CD8-positive, alpha-beta memory T cell (primary cell): ENCODE data around the gene GRHL1. TPM values are rescaled to one million over a fixed set of nuclear protein-coding genes. Genes with fewer than 3 reads are reported as not detected.

Experiments
- CTCF ChIA-PET: fragments of 350-600 bp; sonication (Branson Sonifier 250); formaldehyde crosslinking; loops from one replicate; lab custom pipeline; 2021; ENCODE audit warnings: antibody characterized with exemption; lab: Charles Lee
- POLR2A ChIA-PET: fragments of 350-600 bp; sonication (Branson Sonifier 250); formaldehyde crosslinking; loops from one replicate; lab custom pipeline; 2021; ENCODE audit warnings: antibody characterized with exemption; lab: Charles Lee
- DNase-seq, 5 donors: peaks; one replicate each; pipeline versions ENCODE4 v3.0.0 to v3.0.0-alpha.2; 2020 to 2022; ENCODE audit warnings: mixed read lengths in 1 of 5
- H3K27ac ChIP-seq: one replicate; pipeline ENCODE4 v1.7.0; 2013; ENCODE audit warnings: low read depth, mild to moderate bottlenecking, low read length, moderate library complexity
- H3K27me3 ChIP-seq: 2 replicates; pipeline ENCODE4 v1.7.0; 2013; ENCODE audit warnings: low read length, mild to moderate bottlenecking; ENCODE audit not compliant: insufficient read depth, poor library complexity, severe bottlenecking
- H3K36me3 ChIP-seq: 2 replicates; pipeline ENCODE4 v1.7.0; 2013; ENCODE audit warnings: mild to moderate bottlenecking, low read length, moderate library complexity; ENCODE audit not compliant: insufficient read depth
- H3K4me1 ChIP-seq: 2 replicates; pipeline ENCODE4 v1.7.0; 2013; ENCODE audit warnings: mild to moderate bottlenecking, low read length, moderate library complexity; ENCODE audit not compliant: insufficient read depth
- H3K4me3 ChIP-seq: 2 replicates; pipeline ENCODE4 v1.7.0; 2013; ENCODE audit warnings: mild to moderate bottlenecking, low read length
- H3K9me3 ChIP-seq: 2 replicates; pipeline ENCODE4 v1.7.0; 2013; ENCODE audit warnings: mild to moderate bottlenecking, low read length
- H3K27ac Mint-ChIP-seq, 8 donors: one replicate each; pipeline ENCODE4 v1.8.0; 2020 to 2021; ENCODE audit warnings: mixed read lengths in 8 of 8, mild to moderate bottlenecking in 6 of 8, inconsistent platforms in 3 of 8, moderate library complexity in 3 of 8
- H3K27me3 Mint-ChIP-seq, 2 donors: one replicate each; pipeline ENCODE4 v1.8.0; 2020 to 2021; ENCODE audit warnings: mixed read lengths in 2 of 2, mild to moderate bottlenecking in 1 of 2, moderate library complexity in 1 of 2
- H3K36me3 Mint-ChIP-seq, 3 donors: one replicate each; pipeline ENCODE4 v1.8.0; 2020 to 2021; ENCODE audit warnings: mixed read lengths in 3 of 3, inconsistent platforms in 1 of 3, mild to moderate bottlenecking in 1 of 3
- H3K4me1 Mint-ChIP-seq, 3 donors: one replicate each; pipeline ENCODE4 v1.8.0; 2020 to 2021; ENCODE audit warnings: mixed read lengths in 3 of 3, inconsistent platforms in 1 of 3, mild to moderate bottlenecking in 1 of 3
- H3K4me3 Mint-ChIP-seq, 7 donors: one replicate each; pipeline ENCODE4 v1.8.0; 2020 to 2021; ENCODE audit warnings: mixed read lengths in 7 of 7, mild to moderate bottlenecking in 6 of 7, moderate library complexity in 4 of 7, inconsistent platforms in 2 of 7
- H3K9me3 Mint-ChIP-seq, 5 donors: one replicate each; pipeline ENCODE4 v1.8.0; 2020 to 2022; ENCODE audit warnings: mixed read lengths in 5 of 5, mild to moderate bottlenecking in 3 of 5, moderate library complexity in 2 of 5, inconsistent platforms in 1 of 5
- polyA plus RNA-seq: library from polyadenylated mRNA; unstranded; fragments of 300-500 nt; fragmentation: Illumina TruSeq; gene quantifications from one replicate; pipeline ENCODE4 v1.2.3, GENCODE V29; 2021
- total RNA-seq, 2 experiments: library from RNA; stranded (reverse); gene quantifications; one replicate each; pipeline ENCODE4 v1.2.3, GENCODE V29; 2021

The GRHL1 gene
- under 1 TPM; 0.88 to 0.93 TPM for total RNA-seq
- polyA plus RNA-seq: 0.12 TPM

GRCh38 chr2:9951522-9952285, at the start of gene GRHL1:
GRHL1 (plus strand) TSS chr2:9951693; CDS start chr2:9951834, 141 bp downstream.
- peak within 1 kb of the TSS; percentile 44 for H3K27ac ChIP-seq
- peaks cover 5% of the 10 kb centered on the region for H3K4me1 ChIP-seq
- peak; percentile 87 to 92 (median 90) for DNase-seq
- H3K4me1 Mint-ChIP-seq: peaks cover 9 to 15% (median 12%) of the 10 kb centered on the region in 3 donors
- ChIA-PET POLR2A (no interaction called here), CTCF (no interaction called here)
- no peaks in the 10 kb centered on the region for H3K9me3 Mint-ChIP-seq
- H3K4me3 ChIP-seq: peak within 1 kb of the TSS; percentile 48
- peak within 1 kb of the TSS; percentile 72 to 90 (median 85) for H3K4me3 Mint-ChIP-seq
- H3K36me3 ChIP-seq: no peaks in the 10 kb centered on the region
- peaks cover 19 to 50% of the 10 kb centered on the region in 2 donors for H3K27me3 Mint-ChIP-seq
- H3K27me3 ChIP-seq: no peaks in the 10 kb centered on the region
- H3K27ac Mint-ChIP-seq: peak within 1 kb of the TSS in 5 of 8 donors; percentile 44 to 83 (median 69)
- peaks cover 0 to 1% (median 0%) of the 10 kb centered on the region in 3 donors for H3K36me3 Mint-ChIP-seq
- H3K9me3 ChIP-seq: no peaks in the 10 kb centered on the region

- H3K4me1 ChIP-seq: no peaks in the 10 kb centered on the region
- H3K27me3 Mint-ChIP-seq: no peaks in the 10 kb centered on the region
- no peak overlapping the region for H3K27ac Mint-ChIP-seq
- no peak overlapping the region for H3K27ac ChIP-seq
- H3K4me1 Mint-ChIP-seq: peaks cover 2 to 8% (median 3%) of the 10 kb centered on the region in 3 donors
- no peaks in the 10 kb centered on the region for H3K27me3 ChIP-seq
- no peaks in the 10 kb centered on the region for H3K36me3 ChIP-seq
- no peak overlapping the region for H3K4me3 Mint-ChIP-seq
- H3K4me3 ChIP-seq: no peak overlapping the region
- DNase-seq: no peak
- H3K9me3 Mint-ChIP-seq: no peaks in the 10 kb centered on the region
- ChIA-PET CTCF (no interaction called here), POLR2A (no interaction called here)
- H3K36me3 Mint-ChIP-seq: peaks cover 0 to 35% (median 18%) of the 10 kb centered on the region in 3 donors
- no peaks in the 10 kb centered on the region for H3K9me3 ChIP-seq
Measured at GRCh38 chr2:9905413-9905812, 46.1 kb upstream of the GRHL1 start.

GRCh38 chr2:9907402-9907801, 44.1 kb upstream of the GRHL1 start:
- H3K4me1 Mint-ChIP-seq: peaks cover 1 to 8% (median 3%) of the 10 kb centered on the region in 3 donors
- ChIA-PET CTCF (no interaction called here), POLR2A (no interaction called here)
- no peaks in the 10 kb centered on the region for H3K27me3 Mint-ChIP-seq
- Histone ChIP-seq H3K36me3 (peaks cover 8% of the 10 kb centered on the region), H3K27ac (no peak overlapping the region), H3K4me1 (no peaks in the 10 kb centered on the region), H3K4me3 (no peak overlapping the region), H3K9me3 (no peaks in the 10 kb centered on the region), H3K27me3 (no peaks in the 10 kb centered on the region)
- no peak overlapping the region for H3K27ac Mint-ChIP-seq
- H3K9me3 Mint-ChIP-seq: no peaks in the 10 kb centered on the region
- DNase-seq: no peak
- no peak overlapping the region for H3K4me3 Mint-ChIP-seq
- peaks cover 0 to 52% (median 26%) of the 10 kb centered on the region in 3 donors for H3K36me3 Mint-ChIP-seq

GRCh38 chr2:9908639-9909038, 42.9 kb upstream of the GRHL1 start:
- Histone ChIP-seq H3K27me3 (no peaks in the 10 kb centered on the region), H3K9me3 (no peaks in the 10 kb centered on the region), H3K27ac (no peak overlapping the region), H3K4me1 (no peaks in the 10 kb centered on the region), H3K4me3 (no peak overlapping the region), H3K36me3 (peaks cover 8% of the 10 kb centered on the region)
- no peak for DNase-seq
- Mint-ChIP-seq H3K36me3 (peaks cover 0 to 63% (median 38%) of the 10 kb centered on the region in 3 donors), H3K4me1 (peaks cover 0 to 8% (median 3%) of the 10 kb centered on the region in 3 donors), H3K9me3 (no peaks in the 10 kb centered on the region), H3K4me3 (no peak overlapping the region), H3K27me3 (no peaks in the 10 kb centered on the region), H3K27ac (no peak overlapping the region)
- POLR2A ChIA-PET: no interaction called here
- CTCF ChIA-PET: no interaction called here

GRCh38 chr2:9909106-9909505, 42.4 kb upstream of the GRHL1 start:
- H3K27ac Mint-ChIP-seq: peak overlapping the region in 2 of 8 donors; percentile 42 to 61
- H3K27me3 ChIP-seq: no peaks in the 10 kb centered on the region
- H3K27ac ChIP-seq: no peak overlapping the region
- no peak overlapping the region for H3K4me3 ChIP-seq
- DNase-seq: no peak
- H3K27me3 Mint-ChIP-seq: no peaks in the 10 kb centered on the region
- no peaks in the 10 kb centered on the region for H3K4me1 ChIP-seq
- peaks cover 0 to 67% (median 40%) of the 10 kb centered on the region in 3 donors for H3K36me3 Mint-ChIP-seq
- ChIA-PET CTCF (interaction anchor here (2.1 kb wide), 1 partner anchor 16 kb away, joined by 6 read pairs; no protein-coding TSS in a partner anchor), POLR2A (no interaction called here)
- H3K4me3 Mint-ChIP-seq: no peak overlapping the region
- no peaks in the 10 kb centered on the region for H3K9me3 Mint-ChIP-seq
- peaks cover 8% of the 10 kb centered on the region for H3K36me3 ChIP-seq
- H3K4me1 Mint-ChIP-seq: peaks cover 0 to 8% (median 3%) of the 10 kb centered on the region in 3 donors
- no peaks in the 10 kb centered on the region for H3K9me3 ChIP-seq

GRCh38 chr2:9910699-9911098, 40.8 kb upstream of the GRHL1 start:
- Mint-ChIP-seq H3K36me3 (peaks cover 0 to 66% (median 37%) of the 10 kb centered on the region in 3 donors), H3K27ac (no peak overlapping the region), H3K4me3 (no peak overlapping the region), H3K9me3 (no peaks in the 10 kb centered on the region), H3K27me3 (no peaks in the 10 kb centered on the region), H3K4me1 (peaks cover 0 to 8% (median 3%) of the 10 kb centered on the region in 3 donors)
- Histone ChIP-seq H3K36me3 (peaks cover 8% of the 10 kb centered on the region), H3K9me3 (no peaks in the 10 kb centered on the region), H3K4me1 (no peaks in the 10 kb centered on the region), H3K4me3 (no peak overlapping the region), H3K27me3 (no peaks in the 10 kb centered on the region), H3K27ac (no peak overlapping the region)
- CTCF ChIA-PET: interaction anchor here (2.1 kb wide), 1 partner anchor 17 kb away, joined by 6 read pairs; no protein-coding TSS in a partner anchor
- DNase-seq: no peak
- POLR2A ChIA-PET: no interaction called here

GRCh38 chr2:9912468-9912867, 39.0 kb upstream of the GRHL1 start:
- Mint-ChIP-seq H3K9me3 (no peaks in the 10 kb centered on the region), H3K27ac (no peak overlapping the region), H3K4me1 (peaks cover 0 to 8% (median 3%) of the 10 kb centered on the region in 3 donors), H3K4me3 (no peak overlapping the region), H3K27me3 (no peaks in the 10 kb centered on the region), H3K36me3 (peaks cover 0 to 65% (median 41%) of the 10 kb centered on the region in 3 donors)
- ChIA-PET CTCF (no interaction called here), POLR2A (no interaction called here)
- H3K27ac ChIP-seq: no peak overlapping the region
- H3K4me1 ChIP-seq: no peaks in the 10 kb centered on the region
- no peaks in the 10 kb centered on the region for H3K9me3 ChIP-seq
- DNase-seq: no peak
- peaks cover 8% of the 10 kb centered on the region for H3K36me3 ChIP-seq
- no peak overlapping the region for H3K4me3 ChIP-seq
- no peaks in the 10 kb centered on the region for H3K27me3 ChIP-seq

- no peaks in the 10 kb centered on the region for H3K9me3 ChIP-seq
- peaks cover 0 to 74% (median 32%) of the 10 kb centered on the region in 3 donors for H3K36me3 Mint-ChIP-seq
- CTCF ChIA-PET: no interaction called here
- H3K4me1 ChIP-seq: no peaks in the 10 kb centered on the region
- peak overlapping the region in 1 of 8 donors; percentile 32 for H3K27ac Mint-ChIP-seq
- POLR2A ChIA-PET: no interaction called here
- DNase-seq: no peak
- no peaks in the 10 kb centered on the region for H3K27me3 ChIP-seq
- H3K4me3 Mint-ChIP-seq: no peak overlapping the region
- H3K27me3 Mint-ChIP-seq: no peaks in the 10 kb centered on the region
- no peaks in the 10 kb centered on the region for H3K9me3 Mint-ChIP-seq
- H3K36me3 ChIP-seq: peaks cover 8% of the 10 kb centered on the region
- no peaks in the 10 kb centered on the region for H3K4me1 Mint-ChIP-seq
- no peak overlapping the region for H3K4me3 ChIP-seq
- no peak overlapping the region for H3K27ac ChIP-seq
Measured at GRCh38 chr2:9914384-9915065, 37.0 kb upstream of the GRHL1 start.
